NCI-H446 treated with DMSO at 0.1 percent for 48 hours (cell line): ENCODE results near the gene ATP8B1.

Source experiments
- DNase-seq: peaks from one replicate; lab custom pipeline; 2025; lab: John Stamatoyannopoulos, UW

ATP8B1 gene

GRCh38 chr18:57819119-57819518, 16.0 kb upstream of the ATP8B1 start:
- DNase-seq = no peak

DNA sequence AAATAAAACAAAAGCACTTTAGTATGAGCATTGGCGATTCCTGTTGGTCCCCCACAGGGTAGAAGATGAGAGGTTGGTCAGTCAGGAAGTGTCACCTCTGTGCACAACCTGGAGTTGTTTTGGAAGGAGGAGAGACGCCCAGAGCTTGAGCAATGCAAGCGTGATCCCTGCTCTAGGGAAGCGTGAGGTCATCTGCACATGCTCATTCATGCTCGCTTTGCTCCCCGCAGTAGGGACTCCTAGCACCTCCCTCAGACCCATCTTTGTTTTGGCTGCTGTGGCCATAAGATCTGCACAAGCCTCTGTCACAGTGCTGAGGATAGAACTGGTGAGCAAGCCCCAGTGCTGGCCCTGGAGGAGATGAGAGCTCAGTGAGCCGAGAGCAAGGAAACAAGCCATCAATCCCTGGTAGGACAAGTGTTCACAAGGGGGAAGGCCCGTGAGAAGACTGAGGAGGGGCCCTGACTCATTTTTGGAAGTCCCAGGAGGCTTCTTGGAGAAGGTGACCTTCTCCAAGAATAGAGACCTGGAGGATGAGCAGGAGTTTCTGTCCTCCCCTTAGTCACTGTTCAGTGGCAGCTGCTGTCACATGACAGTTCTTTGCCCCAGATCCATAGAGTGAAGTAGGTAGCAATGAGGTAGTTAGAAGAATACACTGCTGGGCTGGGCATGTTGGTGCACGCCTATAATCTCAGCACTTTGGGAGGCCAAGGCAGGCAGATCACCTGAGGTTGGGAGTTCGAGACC, 13.3 kb upstream of the ATP8B1 start:
- no peak for DNase-seq

DNA sequence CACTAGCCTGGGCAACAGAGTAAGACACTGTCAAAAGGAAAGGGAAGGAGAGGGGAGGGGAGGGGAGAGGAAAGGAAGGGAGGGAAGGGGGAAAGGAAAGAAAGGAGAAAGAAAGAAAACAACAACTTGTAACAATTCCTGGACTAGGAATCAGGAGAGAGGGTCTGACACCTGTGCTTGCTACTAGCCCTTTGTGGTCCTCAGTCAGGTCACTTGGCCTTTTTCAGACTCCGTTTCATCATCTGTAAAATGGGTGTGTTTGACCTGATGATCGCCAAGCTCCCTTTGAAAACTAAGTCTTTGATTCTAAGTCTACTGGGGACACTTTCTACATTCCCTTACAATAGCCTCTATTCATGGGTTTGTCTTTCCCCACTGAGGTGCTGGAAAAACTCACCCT, 11.4 kb upstream of the ATP8B1 start:
- DNase-seq = no peak

- no peak for DNase-seq
Measured at GRCh38 chr18:57813245-57813644, 10.1 kb upstream of the ATP8B1 start.

DNA sequence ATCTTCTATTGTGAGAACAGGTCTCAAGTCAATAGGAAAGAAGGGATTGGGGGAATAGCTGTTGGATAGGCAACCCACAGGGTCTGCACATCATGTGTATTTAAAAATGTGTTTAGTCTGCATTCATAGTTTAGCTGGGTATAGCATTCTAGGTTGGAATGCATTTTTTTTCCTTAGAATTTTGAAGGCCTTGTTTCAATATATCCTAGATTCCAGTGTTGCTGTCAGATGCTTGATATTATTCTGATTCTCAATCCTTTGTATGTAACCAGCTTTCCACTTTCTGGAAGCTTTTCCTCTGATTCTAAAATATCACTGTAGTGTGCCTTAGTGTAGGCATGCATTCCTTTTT, 9.0 kb upstream of the ATP8B1 start:
- DNase-seq = no peak

- no peak for DNase-seq
Measured at GRCh38 chr18:57811477-57812125, 8.5 kb upstream of the ATP8B1 start.

DNA sequence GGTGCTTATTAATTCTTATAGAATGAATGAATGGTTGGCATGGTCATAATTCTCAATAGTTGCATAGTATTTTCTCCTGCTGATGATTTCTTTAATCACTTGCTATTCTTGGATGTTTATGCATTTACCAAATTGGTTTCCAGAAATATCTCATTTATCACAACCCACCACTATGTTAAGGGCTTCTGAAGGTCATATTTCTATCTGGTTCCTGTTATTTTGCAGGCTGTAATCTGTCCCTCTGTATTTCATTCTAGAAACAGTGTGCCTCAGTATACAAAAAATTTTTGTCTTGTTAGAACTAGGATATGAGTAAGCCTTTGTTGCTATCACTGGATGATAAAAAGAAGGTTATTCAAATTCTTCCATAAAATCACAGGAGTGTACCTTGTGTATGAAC, 6.1 kb upstream of the ATP8B1 start:
- no peak for DNase-seq

DNA sequence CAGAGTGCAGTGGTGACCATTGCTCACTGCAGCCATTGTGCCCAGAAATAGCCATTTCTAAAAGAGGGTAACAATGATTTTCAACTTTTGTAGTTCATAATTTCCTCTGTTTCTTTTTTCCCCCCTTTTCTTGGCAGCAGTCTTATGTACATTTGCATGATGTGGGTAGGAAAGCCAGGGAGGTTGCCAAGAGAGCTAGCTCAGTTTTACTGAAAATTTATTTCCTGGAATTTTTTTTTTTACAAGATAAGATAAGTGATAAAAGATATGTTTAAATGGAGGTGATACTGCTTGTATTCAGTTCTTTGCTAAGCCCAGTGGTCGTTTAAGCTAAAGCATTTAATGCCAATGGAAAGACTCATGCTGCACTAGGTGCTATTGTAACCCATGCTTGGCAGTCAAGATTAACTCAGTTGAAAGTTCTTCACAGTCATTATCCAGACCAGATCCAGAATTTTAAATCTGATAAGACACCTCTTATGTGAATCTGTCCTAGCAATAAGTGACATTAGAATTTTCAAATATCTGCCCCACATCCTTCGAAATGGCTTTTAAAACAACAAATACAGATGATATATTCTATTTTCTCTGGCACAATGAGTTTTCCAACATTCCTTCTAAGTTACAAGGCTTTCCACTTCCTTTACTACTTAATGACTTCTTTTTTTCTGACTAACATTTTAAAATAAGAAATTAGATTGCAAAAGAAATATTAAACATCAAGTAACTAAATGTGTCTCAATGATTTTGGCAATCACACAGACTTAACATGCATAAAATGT, 4.4 kb upstream of the ATP8B1 start:
- no peak for DNase-seq

GRCh38 chr18:57806978-57807285, 3.8 kb upstream of the ATP8B1 start:
- DNase-seq = peak; percentile 31

GRCh38 chr18:57806201-57806977, 3.3 kb upstream of the ATP8B1 start:
- DNase-seq = no peak

DNA sequence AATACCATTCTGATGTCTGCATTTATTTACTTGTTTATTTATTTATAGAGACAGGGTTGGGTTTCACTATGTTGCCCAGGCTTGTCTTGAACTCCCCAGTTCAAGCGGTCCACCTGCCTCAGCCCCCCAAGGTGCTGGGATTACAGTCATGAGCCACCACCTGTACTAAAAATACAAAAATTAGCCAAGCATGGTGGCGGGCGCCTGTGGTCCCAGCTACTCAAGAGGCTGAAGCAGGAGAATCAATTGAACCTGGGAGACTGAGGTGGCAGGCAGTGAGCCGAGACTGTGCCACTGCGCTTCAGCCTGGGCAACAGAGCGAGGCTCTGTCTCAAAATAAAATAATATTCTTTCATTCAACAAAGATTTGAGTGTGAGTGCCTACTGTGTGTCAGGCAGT, 2.0 kb upstream of the ATP8B1 start:
- DNase-seq = no peak

DNA sequence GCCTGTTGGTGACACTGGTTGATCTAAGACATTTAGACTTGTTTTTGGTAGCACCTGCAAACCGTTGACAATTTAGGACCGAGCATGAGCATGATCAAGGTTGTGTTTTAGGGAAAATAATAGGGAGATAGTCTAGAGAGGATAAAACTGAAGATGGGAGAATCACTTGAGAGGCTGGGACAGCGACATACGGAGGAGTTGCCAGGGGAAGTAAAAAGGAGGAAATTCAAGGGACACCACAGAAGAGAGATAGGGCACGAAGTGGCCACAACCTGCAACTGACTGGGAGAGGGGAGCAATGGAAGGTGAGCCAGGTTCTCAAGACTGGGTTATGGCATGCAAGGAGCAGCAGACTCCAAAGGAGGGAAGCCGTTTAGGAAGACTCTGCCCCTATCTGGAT, 1.4 kb upstream of the ATP8B1 start:
- DNase-seq = no peak

DNA sequence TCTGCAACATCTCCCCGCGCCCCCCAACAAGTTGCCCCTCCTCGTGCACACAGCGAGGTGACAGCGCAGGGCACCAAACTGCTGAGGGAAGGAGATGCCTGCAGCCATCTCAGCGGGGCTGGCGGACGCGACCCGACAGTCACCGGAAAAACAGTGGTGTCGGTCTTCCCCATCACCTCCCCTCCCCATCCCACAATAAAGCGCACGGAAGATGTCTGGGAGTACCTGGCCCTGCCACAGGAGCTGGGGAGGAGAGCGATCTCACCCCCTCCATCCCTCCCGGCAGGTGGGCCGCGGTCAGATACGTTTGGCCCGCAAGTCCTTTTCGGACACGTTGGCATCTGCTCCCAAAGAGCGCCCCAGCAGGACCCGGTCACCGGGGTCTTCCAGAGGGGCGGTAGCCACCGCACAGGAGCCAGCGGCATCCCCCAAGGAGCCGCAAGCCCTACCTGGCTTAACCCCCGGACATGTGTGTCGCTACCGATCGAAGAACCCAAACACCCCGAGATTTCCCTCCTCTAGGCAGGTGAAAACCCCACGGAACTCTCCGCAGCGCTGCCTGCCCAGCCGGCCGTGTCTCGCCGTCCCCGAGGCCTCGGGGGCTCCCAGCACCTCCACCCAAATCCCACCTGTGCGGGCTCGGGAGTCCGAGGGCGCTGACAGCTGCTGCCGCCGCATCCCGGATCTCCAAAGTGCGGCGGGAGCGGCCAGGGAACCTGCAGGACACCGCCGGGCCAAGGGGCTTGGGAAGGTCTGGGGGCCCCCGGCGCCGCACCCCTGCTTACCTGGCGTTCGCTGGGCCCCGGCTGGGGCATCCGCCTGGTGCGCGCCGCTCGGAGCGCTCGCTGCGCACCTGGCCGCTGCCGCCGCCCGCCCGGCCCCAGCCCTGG, 657 bp downstream of the ATP8B1 start:
- no peak for DNase-seq

- DNase-seq = no peak
Measured at GRCh38 chr18:57801761-57802212, 1.3 kb downstream of the ATP8B1 start.

- no peak for DNase-seq
Measured at GRCh38 chr18:57801325-57801724, 1.8 kb downstream of the ATP8B1 start.

GRCh38 chr18:57798713-57799373, 4.3 kb downstream of the ATP8B1 start:
- DNase-seq = no peak

GRCh38 chr18:57797209-57797651, 5.9 kb downstream of the ATP8B1 start:
- DNase-seq = no peak

DNA sequence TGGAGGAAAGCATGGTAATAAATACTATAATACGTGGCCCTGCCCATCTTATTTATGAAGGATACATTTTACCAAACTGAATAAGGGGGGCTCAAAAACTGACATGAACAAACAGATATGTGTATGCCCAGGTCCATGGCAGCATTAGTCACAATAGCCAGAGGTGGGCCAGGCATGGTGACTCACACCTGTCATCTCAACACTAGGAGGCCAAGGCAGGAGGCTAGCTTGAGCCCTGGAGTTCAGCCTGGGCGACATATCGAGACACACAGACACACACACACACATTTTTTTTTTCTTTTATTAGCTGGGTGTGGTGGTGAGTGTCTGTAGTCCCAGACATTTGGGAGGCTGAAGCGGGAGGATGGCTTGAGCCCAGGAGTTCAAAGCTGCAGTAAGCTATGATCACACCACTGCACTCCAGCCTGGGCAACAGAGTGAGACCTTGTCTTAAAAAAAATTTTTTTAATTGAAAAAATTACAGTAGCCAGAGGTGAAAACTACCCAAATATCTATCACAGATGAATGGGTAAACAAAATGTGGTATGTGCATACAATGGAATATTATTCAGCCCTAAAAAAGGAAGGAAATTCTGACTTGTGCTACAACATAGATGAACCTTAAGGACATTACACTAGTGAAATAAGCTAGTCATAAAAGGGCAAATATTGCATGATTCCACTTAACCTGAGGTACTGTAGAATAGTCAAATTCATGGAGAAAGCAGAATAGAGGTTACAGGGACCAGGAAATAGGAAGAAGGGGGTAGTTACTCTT, 8.0 kb downstream of the ATP8B1 start:
- no peak for DNase-seq

DNA sequence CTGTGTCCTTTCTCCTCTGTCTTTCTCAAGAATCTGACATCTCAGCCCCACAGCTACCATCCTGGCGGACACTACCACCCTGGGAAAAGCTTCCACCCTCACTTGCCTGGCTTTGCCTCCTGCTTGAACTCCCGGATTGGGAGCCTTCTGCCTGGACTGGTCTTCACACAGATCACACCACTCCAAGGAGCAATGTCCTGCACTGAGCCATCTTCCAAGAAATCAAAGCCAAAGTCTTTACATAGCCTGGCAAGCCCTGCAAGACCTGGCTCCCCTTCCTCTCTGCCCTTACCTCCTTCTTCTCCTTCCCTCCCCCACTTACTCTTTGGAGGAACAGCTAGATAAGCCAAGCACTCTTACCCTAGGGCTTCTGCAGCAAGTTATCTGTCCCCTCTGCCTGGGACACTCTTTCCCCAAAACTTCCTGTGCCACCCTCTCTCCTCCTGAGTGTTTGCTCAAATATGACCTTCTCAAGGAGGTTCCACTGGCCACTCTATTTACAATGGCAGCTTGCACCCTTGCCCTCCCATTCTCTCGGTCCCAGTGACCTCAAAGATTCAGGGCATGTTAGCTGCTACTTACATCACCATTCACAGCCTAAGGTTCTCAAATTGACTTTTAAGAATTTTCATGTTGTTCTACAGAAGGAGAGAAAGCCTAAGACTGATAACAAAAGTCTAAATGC, 9.7 kb downstream of the ATP8B1 start:
- DNase-seq = no peak
